ENCODE data around the gene MKI67.

DNA sequence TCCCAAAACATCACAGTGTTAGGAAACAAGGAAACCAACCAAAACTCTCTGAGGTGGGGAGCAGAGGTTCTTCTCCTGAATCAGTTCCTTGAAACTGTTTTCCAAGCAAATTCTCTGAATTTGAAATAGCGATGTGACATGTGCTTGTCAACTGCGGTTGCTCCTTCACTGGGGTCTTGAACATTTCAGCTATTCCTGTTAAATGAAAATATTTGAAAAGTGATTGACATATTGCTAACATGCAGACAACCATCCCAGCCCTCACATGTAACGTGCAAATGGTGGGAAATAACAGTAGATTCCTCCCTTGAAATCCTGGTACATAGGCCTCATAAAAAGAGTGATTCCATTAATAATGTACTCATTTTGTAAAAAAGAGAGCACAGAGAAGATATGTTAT lies 15.9 kb downstream of the MKI67 start:
- TF ChIP-seq, protein P1, sequence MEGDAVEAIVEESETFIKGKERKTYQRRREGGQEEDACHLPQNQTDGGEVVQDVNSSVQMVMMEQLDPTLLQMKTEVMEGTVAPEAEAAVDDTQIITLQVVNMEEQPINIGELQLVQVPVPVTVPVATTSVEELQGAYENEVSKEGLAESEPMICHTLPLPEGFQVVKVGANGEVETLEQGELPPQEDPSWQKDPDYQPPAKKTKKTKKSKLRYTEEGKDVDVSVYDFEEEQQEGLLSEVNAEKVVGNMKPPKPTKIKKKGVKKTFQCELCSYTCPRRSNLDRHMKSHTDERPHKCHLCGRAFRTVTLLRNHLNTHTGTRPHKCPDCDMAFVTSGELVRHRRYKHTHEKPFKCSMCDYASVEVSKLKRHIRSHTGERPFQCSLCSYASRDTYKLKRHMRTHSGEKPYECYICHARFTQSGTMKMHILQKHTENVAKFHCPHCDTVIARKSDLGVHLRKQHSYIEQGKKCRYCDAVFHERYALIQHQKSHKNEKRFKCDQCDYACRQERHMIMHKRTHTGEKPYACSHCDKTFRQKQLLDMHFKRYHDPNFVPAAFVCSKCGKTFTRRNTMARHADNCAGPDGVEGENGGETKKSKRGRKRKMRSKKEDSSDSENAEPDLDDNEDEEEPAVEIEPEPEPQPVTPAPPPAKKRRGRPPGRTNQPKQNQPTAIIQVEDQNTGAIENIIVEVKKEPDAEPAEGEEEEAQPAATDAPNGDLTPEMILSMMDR (IDR thresholded peaks at IDR 0.05) = no peak
- no peak for TF ChIP-seq POLR2AphosphoS5 (IDR thresholded peaks at IDR 0.05)
- no peak for TF ChIP-seq EP300 (IDR thresholded peaks at IDR 0.05)

Data from stomach (tissue), 4 donors.